HG02870 (cell line): ENCODE data around the gene ZBTB8A.

Source experiments
- ATAC-seq: cut with Tn5 transposase; IDR thresholded peaks from one replicate; pipeline ENCODE4 v1.9.1; 2021; ENCODE audit warnings: mild to moderate bottlenecking, moderate library complexity; ENCODE audit not compliant: unreplicated experiment

ZBTB8A gene

GRCh38 chr1:32651461-32652073 lies 112.3 kb downstream of the ZBTB8A start:
- peak; percentile 13 for ATAC-seq

- no peak for ATAC-seq
Measured at GRCh38 chr1:32652244-32652962, 113.2 kb downstream of the ZBTB8A start.
